NAMALWA (cell line): ENCODE results near the gene TBCD.
"Not testable (repeated sequence)": the region's sequence is repeated elsewhere in the genome, so short reads cannot be mapped to it uniquely, and the experiment has no call there.

Experiments used
- DNase-seq: peaks from one replicate; pipeline ENCODE4 v3.0.0-alpha.2; 2015; ENCODE audit warnings: low spot score

The TBCD gene

GRCh38 chr17:82729479-82730260 is 22.2 kb upstream of the TBCD start:
- DNase-seq: no peak

- DNase-seq: no peak
Observed at GRCh38 chr17:82732118-82732743, 19.6 kb upstream of the TBCD start.

GRCh38 chr17:82734987-82735866 is 16.6 kb upstream of the TBCD start, which contains the start of gene FN3K:
Gene FN3K (plus strand): TSS chr17:82735615. CDS start chr17:82735637, 22 bp downstream.
- no peak for DNase-seq

DNA sequence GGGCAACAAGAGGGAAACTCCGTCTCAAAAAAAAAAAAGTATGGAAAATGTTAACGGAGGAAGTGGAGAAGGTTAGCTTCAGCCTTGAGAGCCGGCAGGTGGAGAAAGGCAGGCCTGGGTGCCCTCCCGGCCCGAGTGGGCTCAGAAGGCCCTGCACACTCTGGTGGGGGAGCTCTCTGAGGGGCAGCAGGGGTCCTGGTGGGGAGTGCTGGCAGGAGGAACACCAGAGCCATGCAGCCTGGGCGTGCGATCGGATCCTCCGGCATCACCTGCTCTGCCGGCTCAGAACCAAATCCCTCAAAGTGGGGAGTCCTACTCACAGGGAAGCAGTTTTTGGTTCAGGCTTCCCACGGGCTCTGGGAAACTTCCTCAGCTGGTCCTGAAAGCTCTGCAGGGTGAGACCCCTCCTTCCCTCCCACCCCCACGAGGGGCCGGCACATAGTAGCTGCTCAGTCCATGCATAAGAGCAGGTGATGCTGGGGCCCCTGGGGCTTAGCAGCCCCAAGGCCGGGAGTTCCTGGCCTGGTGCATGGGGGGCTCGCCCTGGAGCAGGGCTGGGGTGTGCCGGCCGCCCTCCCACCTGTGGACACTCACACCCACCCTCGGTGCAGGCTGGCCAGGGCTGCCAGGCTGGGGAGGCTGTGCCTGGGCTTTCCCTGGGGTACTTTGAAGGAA is 15.2 kb upstream of the TBCD start:
- no peak for DNase-seq

- DNase-seq: no peak
Observed at GRCh38 chr17:82737967-82738877, 13.6 kb upstream of the TBCD start.

DNA sequence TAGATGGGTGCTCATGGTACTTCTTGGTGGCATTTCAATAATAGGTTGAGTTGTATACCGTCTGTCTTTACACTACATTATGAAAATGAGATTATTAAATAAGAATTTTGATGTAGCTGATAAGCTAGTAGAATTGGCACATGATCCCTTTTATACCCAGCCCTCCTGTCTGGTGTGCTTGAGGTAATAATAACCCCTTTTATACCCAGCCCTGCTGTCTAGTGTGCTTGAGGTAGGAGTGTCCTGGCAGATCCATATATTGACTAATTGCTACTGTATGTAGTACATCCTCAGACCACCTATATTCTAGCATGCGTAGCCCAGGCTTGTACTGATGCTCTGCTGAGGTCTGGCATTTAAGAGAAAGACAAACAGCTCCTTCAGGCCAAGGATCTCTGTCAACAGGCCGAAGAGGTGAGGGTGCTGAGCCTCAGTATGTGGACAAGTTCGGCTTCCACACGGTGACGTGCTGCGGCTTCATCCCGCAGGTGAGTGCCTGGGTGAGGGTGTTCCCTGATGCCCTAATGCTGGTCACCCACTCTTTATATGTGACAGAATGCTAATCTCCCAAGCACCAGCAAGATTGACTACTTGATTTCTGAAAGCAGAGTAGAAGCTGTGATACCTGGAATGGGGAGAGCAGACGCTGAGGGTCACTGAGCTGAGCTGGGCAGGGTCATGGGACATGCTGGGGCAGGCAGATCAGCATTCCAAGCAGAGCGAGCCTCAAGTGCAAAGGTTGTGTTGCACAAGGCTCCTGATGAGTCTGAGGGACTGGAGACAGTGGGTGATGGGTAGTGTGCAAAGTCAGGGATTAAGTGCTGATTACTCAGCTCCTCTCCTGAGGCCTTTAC is 10.7 kb upstream of the TBCD start:
- DNase-seq: no peak

DNA sequence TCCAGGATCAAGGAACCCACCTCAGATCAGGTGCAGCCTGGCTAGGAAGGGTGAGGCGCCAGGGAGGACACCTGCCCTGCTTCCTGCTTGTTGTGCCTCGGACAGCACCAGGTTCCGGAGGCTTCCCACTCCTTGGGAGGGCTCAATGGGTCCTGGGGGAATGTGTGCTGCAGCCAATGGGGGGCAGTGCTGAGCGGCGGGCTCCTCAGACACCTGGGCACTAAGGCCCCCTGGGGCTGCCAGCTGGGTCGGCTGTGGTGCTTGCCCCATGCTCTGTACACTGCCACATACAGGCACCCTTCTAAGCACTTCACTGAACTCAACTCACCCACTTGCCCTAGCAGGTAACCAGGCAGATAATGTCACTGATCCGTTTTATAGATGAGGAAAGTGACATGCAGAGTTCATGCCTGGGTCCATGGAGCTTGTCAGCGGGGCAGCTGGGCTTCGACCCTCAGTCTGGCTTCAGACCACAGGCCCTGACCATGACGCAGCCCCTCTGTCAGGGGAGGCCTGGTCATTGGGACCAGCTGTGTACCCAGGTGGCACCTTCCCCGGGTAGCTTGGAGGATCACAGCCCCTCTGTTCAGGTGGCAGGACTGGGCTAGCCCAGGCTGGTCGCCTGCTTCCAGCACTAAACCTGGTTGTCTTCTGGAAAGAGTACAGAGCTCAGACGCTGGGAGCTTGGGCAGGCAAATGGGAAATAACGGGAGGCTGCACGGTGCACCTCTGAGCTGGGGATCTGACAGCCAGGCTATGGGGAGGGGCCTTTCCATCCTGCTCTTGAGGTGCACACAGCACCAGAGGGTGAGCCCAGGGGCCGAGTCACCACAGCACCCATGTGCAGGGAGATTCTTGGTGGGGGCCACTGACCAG is 8.3 kb upstream of the TBCD start:
- DNase-seq: no peak

DNA sequence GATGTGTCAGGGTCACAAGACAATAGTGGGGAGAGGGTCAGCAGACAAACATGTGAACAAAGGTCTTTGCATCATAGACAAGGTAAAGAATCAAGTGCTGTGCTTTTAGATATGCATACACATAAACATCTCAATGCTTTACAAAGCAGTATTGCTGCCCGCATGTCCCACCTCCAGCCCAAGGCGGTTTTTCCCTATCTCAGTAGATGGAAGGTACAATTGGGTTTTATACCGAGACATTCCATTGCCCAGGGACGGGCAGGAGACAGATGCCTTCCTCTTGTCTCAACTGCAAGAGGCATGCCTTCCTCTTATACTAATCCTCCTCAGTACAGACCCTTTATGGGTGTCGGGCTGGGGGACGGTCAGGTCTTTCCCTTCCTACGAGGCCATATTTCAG is 7.1 kb upstream of the TBCD start:
- DNase-seq: not testable (repeated sequence)

DNA sequence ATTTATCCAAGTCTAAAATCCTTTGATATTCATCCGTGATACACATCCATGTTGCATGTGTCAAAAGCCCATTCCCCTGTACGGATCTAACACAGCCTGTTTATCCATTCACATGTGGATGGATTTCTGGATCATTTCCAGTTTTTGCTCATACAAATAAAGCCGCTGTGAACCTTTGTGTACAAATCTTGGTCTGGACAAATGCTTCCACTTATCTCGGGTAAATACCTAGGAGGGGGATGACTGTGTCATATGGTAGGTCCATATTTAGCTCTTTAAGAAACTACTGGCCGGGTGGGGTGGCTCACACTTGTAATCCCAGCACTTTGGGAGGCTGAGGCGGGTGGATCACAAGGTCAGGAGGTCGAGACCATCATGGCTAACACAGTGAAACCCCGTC is 6.3 kb upstream of the TBCD start:
- no peak for DNase-seq

- DNase-seq: no peak
Observed at GRCh38 chr17:82748756-82749155, 3.1 kb upstream of the TBCD start.

- DNase-seq: no peak
Observed at GRCh38 chr17:82750241-82750908, 1.5 kb upstream of the TBCD start.

DNA sequence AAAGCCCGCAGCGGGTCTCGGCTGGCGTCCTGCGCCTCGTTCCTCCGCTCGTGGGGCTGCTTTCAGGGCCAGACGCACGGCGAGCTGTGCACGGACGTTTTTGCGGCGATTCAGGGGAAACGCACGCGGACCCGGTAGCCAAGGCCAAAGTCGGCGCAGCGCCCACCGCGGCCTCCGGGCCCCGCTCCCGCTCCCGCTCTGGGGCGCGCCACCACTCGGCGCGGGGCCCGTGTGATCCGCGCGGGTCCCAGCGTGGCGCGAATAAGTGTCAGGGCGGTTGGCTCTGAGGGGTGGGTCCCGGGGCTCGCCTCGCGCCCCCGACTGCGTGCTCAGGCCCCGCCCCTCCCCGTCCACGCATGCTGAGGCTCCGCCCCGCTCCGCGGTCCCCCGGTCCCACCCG is 694 bp upstream of the TBCD start:
- DNase-seq: no peak

DNA sequence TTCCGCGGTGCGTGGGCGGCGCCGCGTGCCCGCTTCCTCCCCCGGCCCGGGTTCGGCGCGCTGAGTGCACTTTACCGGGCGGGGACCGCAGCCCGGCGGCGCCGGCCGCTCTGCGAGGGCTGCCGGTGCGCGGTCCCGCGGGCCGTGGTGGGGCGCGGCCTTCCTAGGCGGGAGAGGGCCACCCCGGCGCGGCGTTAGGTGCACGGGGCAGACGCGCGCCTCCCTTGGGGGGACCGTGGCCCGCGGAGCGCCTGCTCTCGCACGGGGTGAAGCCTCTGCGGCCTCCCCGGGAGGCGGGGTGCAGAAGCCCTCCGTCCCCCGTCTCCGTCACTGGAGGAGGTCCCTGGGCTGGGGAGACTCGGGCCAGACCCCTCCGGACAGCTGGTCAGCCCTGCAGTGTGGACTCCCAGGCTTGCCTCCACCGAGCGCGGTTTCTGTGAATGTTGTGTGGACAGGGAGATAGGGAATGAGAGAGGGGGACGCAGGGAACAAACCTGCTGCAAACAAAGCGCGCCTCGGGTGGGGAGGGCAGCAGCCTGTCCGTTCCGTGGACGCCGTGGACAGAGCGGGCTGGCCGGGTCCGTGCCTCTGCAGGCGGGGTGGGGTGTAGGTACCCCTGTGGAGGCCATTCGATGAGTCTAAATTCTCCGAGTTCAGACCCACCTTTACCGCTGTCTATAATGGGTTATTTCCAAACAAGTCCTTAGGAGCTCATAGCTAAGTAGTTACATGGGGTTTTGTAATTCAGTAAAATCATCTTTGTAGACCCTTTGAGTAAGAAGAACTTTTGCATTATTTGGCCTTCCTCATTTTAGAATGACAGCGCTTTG is 721 bp downstream of the TBCD start:
- DNase-seq: peak; percentile 38

GRCh38 chr17:82753201-82753464 is 1.3 kb downstream of the TBCD start:
- DNase-seq: no peak

DNA sequence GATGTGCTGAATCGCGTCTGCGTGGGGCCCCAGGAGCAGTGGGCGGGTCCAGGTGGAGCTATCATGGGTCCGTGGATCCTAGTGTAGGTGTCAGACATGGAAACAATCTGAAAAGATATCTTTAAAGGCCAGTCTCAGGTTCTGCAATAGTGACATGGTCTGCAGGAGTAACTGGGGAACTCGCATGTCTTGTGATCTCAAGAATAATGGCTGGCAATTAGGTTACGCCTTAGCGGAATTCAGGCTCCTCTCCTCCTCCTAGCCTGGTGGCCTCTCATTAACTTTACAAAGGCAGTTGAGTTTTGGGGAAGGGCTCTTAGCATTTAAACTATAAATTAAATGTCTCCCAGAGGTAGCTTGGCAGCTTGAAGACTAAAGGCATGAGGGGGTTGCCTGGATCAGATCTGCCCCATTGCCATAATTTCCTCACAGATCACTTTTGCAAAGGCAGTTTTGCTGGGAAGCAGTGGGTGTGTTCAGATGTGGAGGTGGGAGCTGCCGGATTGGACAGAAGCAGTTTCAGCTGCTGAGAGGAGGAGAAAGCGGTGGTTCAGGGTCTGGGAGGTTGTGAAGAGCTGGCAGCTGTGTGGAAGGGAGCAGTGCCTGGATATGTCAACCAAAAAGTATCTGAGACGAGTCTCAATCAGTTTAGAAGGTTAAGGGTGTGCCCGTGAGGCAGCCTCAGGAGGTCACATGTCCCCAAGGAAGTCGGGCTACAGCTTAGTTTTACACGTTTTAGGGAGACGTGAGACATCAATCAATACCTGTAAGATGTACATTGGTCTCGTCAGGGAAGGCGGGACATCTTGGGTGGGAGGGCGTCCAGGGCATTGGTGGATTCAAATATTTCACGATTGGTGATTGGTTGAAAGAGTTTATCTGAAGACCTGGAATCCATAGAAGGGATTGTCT is 2.7 kb downstream of the TBCD start:
- DNase-seq: no peak

GRCh38 chr17:82756166-82756565 is 4.3 kb downstream of the TBCD start:
- no peak for DNase-seq

DNA sequence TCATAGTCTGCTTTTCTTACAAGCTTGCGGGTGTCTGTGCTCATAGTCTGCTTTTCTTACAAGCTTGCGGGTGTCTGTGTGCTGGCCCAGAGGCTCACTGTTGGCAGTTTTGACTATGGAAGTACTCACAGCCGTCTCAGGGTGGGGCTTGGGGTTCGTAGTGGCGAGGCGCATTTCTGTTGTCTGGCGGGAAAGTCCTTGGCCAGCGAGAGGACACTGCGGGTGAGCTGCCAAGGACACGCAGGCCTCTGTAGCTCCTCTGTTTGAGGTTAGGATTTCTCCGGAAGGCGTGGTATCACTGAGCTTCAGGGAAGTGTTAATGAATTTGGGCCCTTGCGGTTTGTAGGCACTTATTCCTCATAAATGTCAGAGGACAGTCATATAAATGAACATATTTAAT is 13.5 kb downstream of the TBCD start:
- no peak for DNase-seq
